Measurements from ENCODE around the gene TRIM51G. TPM values are rescaled to one million over a fixed set of nuclear protein-coding genes. Genes with fewer than 3 reads are reported as not detected.
"Not testable (repeated sequence)": the region's sequence is repeated elsewhere in the genome, so short reads cannot be mapped to it uniquely, and the experiment has no call there.

TRIM51G gene
- total RNA-seq = 0.41 TPM

- not testable (repeated sequence) for FAIRE-seq
Measured at GRCh38 chr11:48983785-48984184, at the start of gene TRIM51G. TRIM51G (minus strand) TSS chr11:48983885; CDS start chr11:48981695, 2,190 bp downstream.

GRCh38 chr11:49028523-49028922, 44.8 kb upstream of the TRIM51G start, which contains the start of gene TRIM49B:
TRIM49B (plus strand) TSS chr11:49028823; CDS start chr11:49031600, 2,777 bp downstream.
- not testable (repeated sequence) for FAIRE-seq; DNase-seq (ENCODE audit: low spot score in 2 of 2)

More at GRCh38 chr11:48983785-48984184, at the start of gene TRIM51G:
- not testable (repeated sequence) for DNase-seq (ENCODE audit: low spot score in 2 of 2)

GRCh38 chr11:48968592-48968991, 15.1 kb downstream of the TRIM51G start:
- FAIRE-seq; DNase-seq (ENCODE audit: low spot score in 2 of 2): not testable (repeated sequence)

GRCh38 chr11:48955315-48956049, 28.2 kb downstream of the TRIM51G start:
- DNase-seq (ENCODE audit: low spot score in 2 of 2); FAIRE-seq: not testable (repeated sequence)

GRCh38 chr11:48945796-48946195, 37.9 kb downstream of the TRIM51G start:
- not testable (repeated sequence) for FAIRE-seq; DNase-seq (ENCODE audit: low spot score in 2 of 2)

Other genes starting within 250 kb of the TRIM51G start
- under 0.01 TPM for gene TRIM49B, start 44.9 kb upstream of the TRIM51G start, total RNA-seq
- gene TRIM64C, start 75.2 kb upstream of the TRIM51G start, total RNA-seq = not detected
- gene FOLH1, start 224.7 kb upstream of the TRIM51G start, total RNA-seq = 4.9 TPM

Data from frontal cortex (tissue), 4 donors.